HFF-Myc (cell line): ENCODE measurements around the gene PRDM10.

Experiments used
- DNase-seq: peaks from one replicate; pipeline ENCODE4 v3.0.0-alpha.2; 2011; ENCODE audit warnings: low read depth; ENCODE audit errors: extremely low read depth
- H3K4me3 ChIP-seq: replicated peaks from 2 replicates; pipeline ENCODE4 v1.5.1; 2011; ENCODE audit warnings: low read depth, mild to moderate bottlenecking, control low read depth, low read length
- TF ChIP-seq, protein P1 (sequence below): IDR thresholded peaks from 2 replicates; pipeline ENCODE4 v1.5.1; 2012; ENCODE audit warnings: mild to moderate bottlenecking, low read depth, low read length, control low read depth; ENCODE audit errors: missing control alignments

Gene PRDM10

DNA sequence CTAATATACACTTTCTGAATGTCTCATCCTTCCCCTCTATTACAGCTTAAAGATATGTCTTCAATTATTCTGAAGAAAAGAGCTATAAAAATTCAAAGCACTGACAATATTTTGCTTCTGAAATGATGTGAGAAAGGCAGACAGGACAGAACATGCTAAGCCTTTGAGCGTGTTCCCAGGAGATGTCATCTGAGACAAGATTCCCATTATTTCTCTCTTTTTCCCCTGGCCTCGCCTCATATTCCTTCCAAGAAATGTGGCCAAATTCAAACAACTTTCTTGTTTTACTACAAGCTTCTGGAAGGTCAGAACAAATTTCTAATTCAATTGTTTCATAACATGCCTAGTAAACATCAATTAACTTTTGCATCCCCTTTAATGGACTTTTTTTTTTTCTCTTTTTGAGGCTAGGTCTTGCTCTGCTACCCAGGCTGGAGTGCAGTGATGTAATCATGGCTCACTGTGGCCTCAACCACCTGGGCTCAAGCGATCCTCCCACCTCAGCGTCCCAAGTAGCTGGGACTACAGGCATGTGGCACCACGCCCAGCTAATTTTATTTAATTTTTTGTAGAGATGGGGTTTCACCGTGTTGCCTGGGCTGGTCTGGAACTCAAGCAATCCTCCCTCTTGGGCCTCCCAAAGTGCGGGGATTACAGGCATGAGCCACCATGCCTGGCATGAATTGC, 70.1 kb downstream of the PRDM10 start:
- no peak overlapping the region for H3K4me3 ChIP-seq
- no peak for DNase-seq
- TF ChIP-seq, protein P1, sequence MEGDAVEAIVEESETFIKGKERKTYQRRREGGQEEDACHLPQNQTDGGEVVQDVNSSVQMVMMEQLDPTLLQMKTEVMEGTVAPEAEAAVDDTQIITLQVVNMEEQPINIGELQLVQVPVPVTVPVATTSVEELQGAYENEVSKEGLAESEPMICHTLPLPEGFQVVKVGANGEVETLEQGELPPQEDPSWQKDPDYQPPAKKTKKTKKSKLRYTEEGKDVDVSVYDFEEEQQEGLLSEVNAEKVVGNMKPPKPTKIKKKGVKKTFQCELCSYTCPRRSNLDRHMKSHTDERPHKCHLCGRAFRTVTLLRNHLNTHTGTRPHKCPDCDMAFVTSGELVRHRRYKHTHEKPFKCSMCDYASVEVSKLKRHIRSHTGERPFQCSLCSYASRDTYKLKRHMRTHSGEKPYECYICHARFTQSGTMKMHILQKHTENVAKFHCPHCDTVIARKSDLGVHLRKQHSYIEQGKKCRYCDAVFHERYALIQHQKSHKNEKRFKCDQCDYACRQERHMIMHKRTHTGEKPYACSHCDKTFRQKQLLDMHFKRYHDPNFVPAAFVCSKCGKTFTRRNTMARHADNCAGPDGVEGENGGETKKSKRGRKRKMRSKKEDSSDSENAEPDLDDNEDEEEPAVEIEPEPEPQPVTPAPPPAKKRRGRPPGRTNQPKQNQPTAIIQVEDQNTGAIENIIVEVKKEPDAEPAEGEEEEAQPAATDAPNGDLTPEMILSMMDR: no peak

DNA sequence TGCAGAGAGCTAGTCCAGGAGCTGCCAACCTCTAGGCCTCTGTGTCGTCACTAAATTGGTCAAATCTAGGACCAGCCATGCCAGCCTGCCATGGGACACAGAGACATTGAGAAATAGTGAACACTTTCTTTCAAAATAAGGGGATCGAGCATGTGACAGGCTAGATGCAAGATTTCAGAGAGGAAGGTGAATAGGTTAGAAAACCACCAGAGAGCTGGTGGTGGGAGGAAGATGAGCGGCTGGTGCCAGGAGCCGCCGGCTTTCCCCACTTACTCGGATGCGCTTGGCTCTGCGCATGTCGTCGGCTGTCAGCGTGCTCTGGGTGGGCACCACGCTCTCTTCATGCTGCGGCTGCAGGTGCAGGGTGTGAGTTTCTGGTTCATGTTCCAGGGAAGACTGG, 71.9 kb downstream of the PRDM10 start:
- H3K4me3 ChIP-seq: no peak overlapping the region
- TF ChIP-seq, protein P1: no peak
- no peak for DNase-seq

- no peak overlapping the region for H3K4me3 ChIP-seq
- DNase-seq: no peak
Observed at GRCh38 chr11:129930296-129930695, 72.3 kb downstream of the PRDM10 start.

DNA sequence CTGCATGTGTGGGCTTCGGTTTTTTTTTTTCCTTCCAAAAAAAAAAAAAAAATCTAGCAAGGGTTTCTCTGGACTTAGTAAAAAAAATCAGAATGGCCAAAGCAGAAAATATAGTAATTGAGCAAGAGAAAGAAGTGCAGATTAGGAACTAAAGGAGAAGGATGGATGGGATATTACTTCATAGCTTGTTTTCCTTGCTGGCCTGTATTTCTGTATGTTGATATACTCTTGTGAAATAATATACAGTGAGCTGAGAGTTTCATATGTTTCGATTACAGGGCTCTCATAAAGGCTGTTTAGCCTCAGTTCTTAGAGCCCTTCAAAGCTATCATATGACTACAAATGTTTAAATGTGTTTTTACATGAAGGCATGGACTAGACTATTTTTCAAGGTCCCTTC, 72.9 kb downstream of the PRDM10 start:
- TF ChIP-seq, protein P1: no peak

More at GRCh38 chr11:129930296-129930695, 72.3 kb downstream of the PRDM10 start:
- TF ChIP-seq, protein P1: no peak

GRCh38 chr11:129928923-129929692, 73.5 kb downstream of the PRDM10 start:
- TF ChIP-seq, protein P1: no peak
- H3K4me3 ChIP-seq: no peak overlapping the region
- DNase-seq: no peak

More for the DNA sequence above, 72.9 kb downstream of the PRDM10 start:
- H3K4me3 ChIP-seq: no peak overlapping the region
- no peak for DNase-seq

- DNase-seq: no peak
- no peak overlapping the region for H3K4me3 ChIP-seq
- TF ChIP-seq, protein P1: no peak
Observed at GRCh38 chr11:129922674-129923073, 80.0 kb downstream of the PRDM10 start.
